DMS53 treated with DMSO at 0.1 percent for 48 hours (cell line): Measurements from ENCODE around the gene INTS3.
A peak's percentile ranks its signal among the peaks of the same experiment; 100 is the strongest.

Experiments
- DNase-seq: peaks from one replicate; lab custom pipeline; 2025; ENCODE audit not compliant: unreplicated experiment; lab: John Stamatoyannopoulos, UW

The INTS3 gene

DNA sequence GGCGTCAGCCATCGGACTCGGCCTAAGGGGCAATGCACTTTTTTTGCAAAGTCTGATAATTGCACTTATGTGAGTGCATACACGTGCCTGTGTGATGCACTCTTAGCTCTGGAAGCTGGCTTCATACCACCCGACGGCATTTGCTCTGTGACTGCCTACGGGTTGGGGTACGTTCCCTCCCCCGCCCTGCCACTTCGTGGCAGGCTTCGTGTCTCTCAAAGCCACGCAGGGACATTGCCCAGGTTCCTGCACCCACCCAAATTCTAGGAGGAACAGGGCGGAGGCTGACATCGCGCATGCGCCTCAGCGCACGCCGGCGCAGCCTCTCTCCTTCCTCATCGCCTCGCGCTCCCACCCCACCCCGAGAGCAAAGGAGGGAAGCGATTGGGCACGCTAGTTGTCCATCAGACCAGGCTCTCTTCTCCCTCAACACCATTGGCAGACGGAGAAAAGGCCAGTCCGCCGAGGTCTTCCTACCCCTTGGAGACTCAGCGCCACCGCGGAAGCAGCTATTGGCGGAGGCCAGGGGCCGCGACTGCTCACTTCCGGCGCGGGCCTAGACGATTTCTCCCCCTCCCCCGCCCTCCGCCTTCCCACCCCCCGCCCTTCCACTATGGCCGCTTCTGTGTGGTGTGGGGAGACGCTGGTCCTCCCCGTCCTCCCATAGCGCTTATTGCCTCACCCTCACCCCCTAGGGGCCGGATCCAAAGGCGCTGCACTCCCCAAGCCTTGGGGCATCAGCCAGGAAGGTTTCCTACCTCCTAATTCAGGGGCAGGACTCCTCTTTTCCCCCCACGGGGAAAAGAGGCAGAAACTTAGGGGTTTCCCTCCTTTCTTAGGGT is at the start of gene INTS3:
TSS of gene INTS3 (plus strand) at position 588 of the 842 bp plus-strand sequence. CDS start 585 bp downstream, outside the sequence.
- DNase-seq, result peak; percentile 98

DNA sequence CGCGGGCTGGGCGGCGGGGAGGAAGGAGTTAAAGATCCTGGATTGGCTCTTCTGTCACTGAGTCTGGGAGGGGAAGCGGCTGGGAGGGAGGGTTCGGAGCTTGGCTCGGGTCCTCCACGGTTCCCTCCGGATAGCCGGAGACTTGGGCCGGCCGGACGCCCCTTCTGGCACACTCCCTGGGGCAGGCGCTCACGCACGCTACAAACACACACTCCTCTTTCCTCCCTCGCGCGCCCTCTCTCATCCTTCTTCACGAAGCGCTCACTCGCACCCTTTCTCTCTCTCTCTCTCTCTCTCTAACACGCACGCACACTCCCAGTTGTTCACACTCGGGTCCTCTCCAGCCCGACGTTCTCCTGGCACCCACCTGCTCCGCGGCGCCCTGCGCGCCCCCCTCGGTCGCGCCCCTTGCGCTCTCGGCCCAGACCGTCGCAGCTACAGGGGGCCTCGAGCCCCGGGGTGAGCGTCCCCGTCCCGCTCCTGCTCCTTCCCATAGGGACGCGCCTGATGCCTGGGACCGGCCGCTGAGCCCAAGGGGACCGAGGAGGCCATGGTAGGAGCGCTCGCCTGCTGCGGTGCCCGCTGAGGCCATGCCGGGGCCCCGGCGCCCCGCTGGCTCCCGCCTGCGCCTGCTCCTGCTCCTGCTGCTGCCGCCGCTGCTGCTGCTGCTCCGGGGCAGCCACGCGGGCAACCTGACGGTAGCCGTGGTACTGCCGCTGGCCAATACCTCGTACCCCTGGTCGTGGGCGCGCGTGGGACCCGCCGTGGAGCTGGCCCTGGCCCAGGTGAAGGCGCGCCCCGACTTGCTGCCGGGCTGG is 49.1 kb upstream of the INTS3 start, which contains the start of gene NPR1:
TSS of gene NPR1 (plus strand) at position 170 of the 818 bp plus-strand sequence. CDS start at position 591, 421 bp downstream.
- peak; percentile 12 for DNase-seq

DNA sequence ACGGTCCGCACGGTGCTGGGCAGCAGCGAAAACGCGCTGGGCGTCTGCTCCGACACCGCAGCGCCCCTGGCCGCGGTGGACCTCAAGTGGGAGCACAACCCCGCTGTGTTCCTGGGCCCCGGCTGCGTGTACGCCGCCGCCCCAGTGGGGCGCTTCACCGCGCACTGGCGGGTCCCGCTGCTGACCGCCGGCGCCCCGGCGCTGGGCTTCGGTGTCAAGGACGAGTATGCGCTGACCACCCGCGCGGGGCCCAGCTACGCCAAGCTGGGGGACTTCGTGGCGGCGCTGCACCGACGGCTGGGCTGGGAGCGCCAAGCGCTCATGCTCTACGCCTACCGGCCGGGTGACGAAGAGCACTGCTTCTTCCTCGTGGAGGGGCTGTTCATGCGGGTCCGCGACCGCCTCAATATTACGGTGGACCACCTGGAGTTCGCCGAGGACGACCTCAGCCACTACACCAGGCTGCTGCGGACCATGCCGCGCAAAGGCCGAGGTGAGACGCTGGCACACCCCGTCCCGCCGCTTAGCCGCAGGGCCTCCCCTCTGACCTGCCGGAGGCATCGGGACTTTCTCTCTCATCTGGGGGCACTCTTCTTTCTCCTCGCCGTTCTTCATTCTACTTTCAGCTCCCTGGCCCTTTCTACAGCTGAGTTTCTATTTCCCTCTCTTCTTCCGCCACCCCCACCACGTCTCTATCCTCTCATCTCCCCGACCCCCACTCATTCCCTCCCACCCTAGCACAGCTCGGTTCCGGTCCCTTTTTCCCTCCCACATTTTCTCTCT is 48.3 kb upstream of the INTS3 start:
- DNase-seq, result no peak

GRCh38 chr1:153680120-153680403 is 47.8 kb upstream of the INTS3 start:
- DNase-seq, result no peak

DNA sequence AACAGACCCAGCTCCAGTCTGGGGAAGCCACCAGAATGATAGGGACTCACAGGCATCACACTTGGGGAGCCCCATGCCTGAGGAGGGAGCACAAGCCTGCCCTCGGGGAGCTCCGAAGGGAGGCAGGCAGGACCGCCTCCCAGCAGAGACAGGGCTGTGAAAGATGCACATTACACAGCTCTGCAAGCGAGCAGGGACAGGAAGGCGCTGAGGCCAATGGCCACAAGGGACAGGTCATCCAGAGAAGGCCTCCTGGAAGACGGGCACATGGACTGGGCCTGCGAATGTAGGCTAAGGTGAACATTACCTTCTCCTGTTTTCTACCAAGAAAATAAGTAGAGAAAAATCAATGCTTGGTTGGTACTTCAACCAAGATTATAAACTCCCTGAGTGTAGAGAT is 45.1 kb upstream of the INTS3 start:
- no peak for DNase-seq

- DNase-seq, result no peak
Measured at GRCh38 chr1:153683854-153684253, 44.0 kb upstream of the INTS3 start.

DNA sequence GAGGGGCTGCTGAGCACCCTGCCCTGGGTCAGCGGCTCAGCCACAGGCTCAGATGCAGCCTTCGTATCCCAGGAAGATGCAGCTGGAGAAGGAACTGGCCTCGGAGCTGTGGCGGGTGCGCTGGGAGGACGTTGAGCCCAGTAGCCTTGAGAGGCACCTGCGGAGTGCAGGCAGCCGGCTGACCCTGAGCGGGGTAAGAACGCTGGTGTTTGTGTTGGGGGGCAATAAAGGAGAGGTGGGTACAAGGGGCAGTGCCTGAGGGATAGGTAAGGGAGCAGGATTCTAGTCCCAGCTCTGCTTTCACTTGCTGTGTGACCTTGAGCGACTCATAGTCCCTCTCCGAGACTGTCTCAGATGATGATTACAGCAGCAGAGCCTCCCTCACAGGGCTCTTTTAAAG is 43.0 kb upstream of the INTS3 start:
- no peak for DNase-seq

DNA sequence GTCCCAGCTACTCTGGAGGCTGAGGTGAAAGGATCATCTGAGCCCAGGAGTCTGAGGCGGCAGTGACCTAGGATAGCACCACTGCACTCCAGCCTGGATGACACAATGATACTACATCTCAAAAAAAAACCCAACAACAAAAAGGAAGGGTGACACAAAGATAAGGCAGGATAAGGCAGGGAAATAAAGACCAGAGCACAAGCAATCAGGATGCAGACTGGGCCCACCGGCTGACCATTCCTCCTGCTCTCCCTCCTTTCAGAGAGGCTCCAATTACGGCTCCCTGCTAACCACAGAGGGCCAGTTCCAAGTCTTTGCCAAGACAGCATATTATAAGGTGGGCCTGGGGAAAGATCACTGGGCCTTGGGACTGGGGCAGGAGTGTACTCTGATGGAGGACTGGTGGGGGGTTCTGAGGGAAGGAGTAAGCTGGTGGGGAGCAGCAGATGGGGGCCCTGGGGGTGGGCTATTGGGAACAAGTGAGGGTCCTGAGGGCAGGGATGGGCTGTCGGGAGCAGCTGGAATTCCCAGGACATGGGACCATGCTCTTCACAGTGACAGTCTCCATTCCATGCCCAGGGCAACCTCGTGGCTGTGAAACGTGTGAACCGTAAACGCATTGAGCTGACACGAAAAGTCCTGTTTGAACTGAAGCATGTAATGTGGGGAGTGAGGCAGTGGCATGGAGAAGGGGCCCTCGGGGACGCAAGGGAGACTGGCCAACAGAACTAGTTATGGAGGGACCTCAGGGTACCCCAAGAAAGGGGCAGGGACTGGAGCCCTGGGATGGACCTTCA is 42.1 kb upstream of the INTS3 start:
- DNase-seq, result no peak

- no peak for DNase-seq
Measured at GRCh38 chr1:153687346-153688125, 40.3 kb upstream of the INTS3 start.

DNA sequence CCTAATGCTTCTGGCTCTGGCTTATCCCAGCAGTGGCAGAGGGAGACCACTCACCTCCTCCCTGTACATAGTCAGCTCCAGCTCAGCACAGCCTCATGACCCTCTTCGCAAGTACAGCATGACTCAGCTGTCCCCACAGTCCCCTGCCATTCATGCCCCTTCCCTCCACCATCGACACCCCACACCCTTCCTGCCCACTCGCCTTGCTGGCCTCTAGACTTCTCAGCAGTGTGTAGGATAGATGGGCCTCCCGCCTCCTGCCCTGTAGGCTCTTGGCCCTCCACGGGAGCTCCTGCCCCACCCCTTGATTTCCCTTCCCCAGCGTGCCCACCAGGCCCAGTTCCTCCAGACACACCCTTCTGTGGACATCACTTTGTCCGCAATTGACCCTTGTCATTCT is 39.6 kb upstream of the INTS3 start:
- DNase-seq, result no peak

DNA sequence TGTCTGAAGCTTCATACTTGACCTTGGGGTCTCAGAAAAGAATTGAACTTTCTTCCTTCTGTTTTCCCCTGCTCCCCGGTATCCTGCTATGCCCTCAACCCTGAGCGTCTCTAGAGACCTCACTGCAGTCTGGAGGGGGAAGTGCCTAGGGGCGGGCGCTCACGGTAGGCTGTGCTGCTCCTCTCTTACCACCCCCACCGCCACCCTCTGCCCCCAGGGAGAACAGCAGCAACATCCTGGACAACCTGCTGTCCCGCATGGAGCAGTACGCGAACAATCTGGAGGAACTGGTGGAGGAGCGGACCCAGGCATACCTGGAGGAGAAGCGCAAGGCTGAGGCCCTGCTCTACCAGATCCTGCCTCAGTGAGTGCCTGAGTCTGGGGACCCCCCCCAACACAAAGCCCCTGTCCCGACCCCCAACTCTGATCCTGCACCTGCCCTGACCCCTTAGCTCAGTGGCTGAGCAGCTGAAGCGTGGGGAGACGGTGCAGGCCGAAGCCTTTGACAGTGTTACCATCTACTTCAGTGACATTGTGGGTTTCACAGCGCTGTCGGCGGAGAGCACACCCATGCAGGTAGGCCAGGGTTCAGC is 39.0 kb upstream of the INTS3 start:
- no peak for DNase-seq

GRCh38 chr1:153693466-153693865 is 34.4 kb upstream of the INTS3 start:
- no peak for DNase-seq

DNA sequence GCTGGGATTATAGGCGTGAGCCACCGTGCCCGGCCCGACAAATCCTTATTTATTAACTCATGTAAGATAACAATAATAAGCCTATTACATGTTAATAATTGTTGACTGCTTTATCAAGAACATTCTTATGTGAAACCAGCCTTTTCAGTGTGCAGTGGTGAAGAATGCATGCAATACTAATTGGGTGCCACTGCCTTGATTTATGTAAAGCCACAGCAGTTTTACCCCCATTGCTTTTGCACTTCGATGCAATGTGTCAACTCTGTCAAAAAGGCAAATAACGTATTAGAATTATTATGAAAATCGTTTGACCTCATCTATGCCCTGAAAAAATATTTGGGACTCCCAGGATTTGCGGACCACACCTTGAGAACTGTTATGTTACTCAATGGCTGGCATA is 31.1 kb upstream of the INTS3 start:
- DNase-seq, result no peak

- DNase-seq, result no peak
Measured at GRCh38 chr1:153697191-153698019, 30.4 kb upstream of the INTS3 start.

DNA sequence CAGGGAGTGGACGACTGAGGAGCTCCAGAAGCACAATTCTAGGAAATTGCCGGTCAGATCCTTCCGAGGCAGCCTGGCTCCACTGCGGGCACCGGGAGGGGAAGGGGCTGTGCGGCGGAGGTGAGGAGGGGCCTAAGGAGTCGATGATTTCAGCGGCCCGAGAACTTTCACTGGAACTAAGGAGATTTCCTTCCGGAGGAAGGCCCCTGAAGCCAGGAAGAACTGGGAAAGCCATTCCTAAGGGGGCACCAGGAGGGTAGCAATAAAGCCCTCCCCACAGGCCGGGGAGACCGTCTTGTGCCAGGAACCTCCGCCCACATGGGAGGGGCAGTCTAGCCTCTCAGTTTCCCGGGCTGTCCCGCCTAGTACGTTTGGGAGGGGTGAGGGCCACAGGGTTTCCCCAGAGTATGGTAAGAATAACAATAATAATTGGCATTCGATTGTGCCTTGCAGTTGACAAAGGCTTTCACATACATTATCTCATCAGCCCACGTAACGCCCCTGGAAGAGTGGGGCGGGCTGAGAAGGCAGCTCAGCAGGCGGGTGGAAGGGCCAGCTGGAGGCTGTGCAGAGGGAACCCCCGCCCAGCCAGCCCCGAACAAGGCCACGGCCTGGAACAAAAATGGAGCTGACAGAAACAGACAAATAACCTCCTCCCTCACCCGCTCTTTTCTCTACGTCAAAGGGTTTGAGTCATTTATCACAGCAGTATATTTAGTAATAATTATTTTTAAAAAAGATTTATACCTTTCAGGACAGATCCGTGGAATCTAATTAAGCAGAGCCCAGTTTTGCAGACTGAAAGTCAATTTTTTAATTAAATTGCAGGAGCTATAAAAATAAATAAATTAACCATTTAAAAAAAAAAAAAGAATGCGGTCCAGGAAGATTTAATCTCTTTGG is 29.6 kb upstream of the INTS3 start:
- no peak for DNase-seq

DNA sequence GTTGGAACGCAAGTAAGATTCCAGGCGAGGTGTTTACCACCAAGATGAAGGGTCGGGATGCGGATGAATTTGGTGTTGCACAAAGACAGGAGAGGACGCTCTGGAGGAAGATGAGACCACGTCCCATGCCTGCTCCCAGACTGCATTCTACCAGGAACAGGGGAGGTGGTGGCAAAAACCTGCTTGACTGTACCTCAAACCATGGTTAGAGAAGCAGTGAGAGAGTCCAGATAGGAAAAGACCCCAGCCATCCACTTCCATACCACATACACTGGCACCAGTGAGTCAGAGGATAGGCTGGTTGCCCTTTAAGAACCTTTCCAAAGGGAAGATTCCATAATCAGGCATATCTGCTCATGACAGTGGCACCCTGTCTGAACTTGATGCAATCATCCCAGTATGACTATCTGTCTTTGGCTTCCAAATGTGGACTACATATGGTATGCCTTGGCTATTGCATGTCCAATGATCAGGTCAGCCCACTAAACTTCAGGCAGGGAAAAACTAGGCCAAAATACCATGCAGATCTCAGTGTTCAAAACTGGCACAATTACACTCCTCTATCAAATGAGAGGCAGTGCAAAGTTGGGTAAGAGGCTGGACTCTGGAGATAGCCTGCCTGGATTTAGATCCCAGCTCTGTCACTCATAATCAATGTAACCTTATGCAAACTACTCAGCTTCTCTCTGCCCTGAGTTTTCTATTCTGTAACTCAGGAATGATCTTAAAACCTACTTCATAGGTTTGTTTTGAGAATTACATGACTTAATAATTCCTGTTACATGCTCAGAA is 28.7 kb upstream of the INTS3 start:
- DNase-seq, result no peak

DNA sequence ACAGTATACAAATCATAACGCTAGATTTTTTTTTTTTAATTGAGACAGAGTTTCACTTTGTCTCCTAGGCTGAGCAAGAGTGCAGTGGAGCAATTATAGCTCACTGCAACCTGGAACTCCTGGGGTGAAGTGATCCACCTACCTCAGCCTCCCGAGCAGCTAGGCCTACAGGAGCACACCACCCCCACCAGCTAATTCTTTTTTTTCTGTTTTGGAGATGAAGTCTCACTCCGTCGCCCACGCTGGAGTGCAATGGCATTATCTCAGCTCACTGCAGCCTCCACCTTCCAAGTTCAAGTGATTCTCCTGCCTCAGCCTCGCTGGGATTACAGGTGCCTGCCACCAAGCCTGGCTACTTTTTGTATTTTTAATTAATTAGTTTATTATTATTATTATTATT is 28.1 kb upstream of the INTS3 start:
- DNase-seq, result no peak
